Urinary bladder (tissue), 4 donors: ENCODE data around the gene ZSWIM1. TPM values are rescaled to one million over a fixed set of nuclear protein-coding genes. Genes with fewer than 3 reads are reported as not detected.

Source experiments
- DNase-seq: peaks from one replicate; pipeline ENCODE4 v3.0.0-alpha.2; 2015; ENCODE audit errors: extremely low spot score
- H3K27ac ChIP-seq: one replicate; pipeline ENCODE4 v1.5.1; 2013; ENCODE audit warnings: low read depth, mild to moderate bottlenecking, moderate library complexity
- H3K36me3 ChIP-seq: one replicate; pipeline ENCODE4 v1.6.1; 2013; ENCODE audit warnings: mild to moderate bottlenecking, moderate library complexity; ENCODE audit not compliant: insufficient read depth
- H3K4me1 ChIP-seq: one replicate; pipeline ENCODE4 v1.6.1; 2013; ENCODE audit warnings: mild to moderate bottlenecking, moderate library complexity; ENCODE audit not compliant: insufficient read depth
- H3K4me3 ChIP-seq: one replicate; pipeline ENCODE4 v1.5.1; 2013; ENCODE audit warnings: low read depth, low read length
- WGBS: extraction: QIAGEN DNeasy Blood & Tissue Kit; methylation state at CpG from one replicate; pipeline ENCODE4 v1.1.7; 2013; 5-methylcytosine and 5-hydroxymethylcytosine counted together
- polyA plus RNA-seq: library from polyadenylated mRNA; stranded (reverse); fragments of 200-250 nt; gene quantifications from one replicate; pipeline ENCODE4 v1.2.3, GENCODE V29; 2013
- total RNA-seq: library from RNA; depleted of rRNA; stranded (reverse); fragments of >200 nt; gene quantifications from one replicate; pipeline ENCODE4 v1.2.3, GENCODE V29; 2014
- donor health status: healthy with polysubstance abuse.
- donor health status: healthy.

Gene ZSWIM1
- total and polyA plus RNA-seq, 2 donors: 4.6 to 6.9 TPM

- no peak for DNase-seq
- Histone ChIP-seq H3K4me1 (no peaks in the 10 kb centered on the region), H3K27ac (no peak overlapping the region), H3K36me3 (no peaks in the 10 kb centered on the region), H3K4me3 (no peak overlapping the region)
Measured at GRCh38 chr20:45845452-45845851, 35.6 kb upstream of the ZSWIM1 start.

GRCh38 chr20:45848421-45848820, 32.6 kb upstream of the ZSWIM1 start:
- Histone ChIP-seq H3K4me1 (no peaks in the 10 kb centered on the region), H3K4me3 (no peak overlapping the region), H3K27ac (no peak overlapping the region), H3K36me3 (no peaks in the 10 kb centered on the region)
- WGBS: 95% methylated on average over 8 of the region's 8 CpGs
- DNase-seq: no peak

- Histone ChIP-seq H3K4me3 (no peak overlapping the region), H3K4me1 (no peaks in the 10 kb centered on the region), H3K36me3 (no peaks in the 10 kb centered on the region), H3K27ac (no peak overlapping the region)
- WGBS: 92% methylated on average over 8 of the region's 8 CpGs
- no peak for DNase-seq
Measured at GRCh38 chr20:45848969-45849582, 32.0 kb upstream of the ZSWIM1 start.

GRCh38 chr20:45850238-45850637, 30.8 kb upstream of the ZSWIM1 start:
- no peak for DNase-seq
- H3K36me3 ChIP-seq: no peaks in the 10 kb centered on the region

GRCh38 chr20:45850926-45851325, 30.1 kb upstream of the ZSWIM1 start:
- Histone ChIP-seq H3K4me1 (peaks cover 3% of the 10 kb centered on the region), H3K27ac (no peak overlapping the region), H3K4me3 (no peak overlapping the region), H3K36me3 (no peaks in the 10 kb centered on the region)
- 95% methylated on average over 1 of the region's 1 CpG for WGBS
- DNase-seq: no peak

More at GRCh38 chr20:45850238-45850637, 30.8 kb upstream of the ZSWIM1 start:
- H3K27ac ChIP-seq: no peak overlapping the region
- H3K4me1 ChIP-seq: peaks cover 3% of the 10 kb centered on the region
- no peak overlapping the region for H3K4me3 ChIP-seq
- 94% methylated on average over 2 of the region's 2 CpGs for WGBS

- Histone ChIP-seq H3K27ac (no peak overlapping the region), H3K4me1 (peaks cover 3% of the 10 kb centered on the region), H3K36me3 (no peaks in the 10 kb centered on the region), H3K4me3 (no peak overlapping the region)
- no peak for DNase-seq
Measured at GRCh38 chr20:45851501-45851900, 29.5 kb upstream of the ZSWIM1 start.

- Histone ChIP-seq H3K4me3 (no peak overlapping the region), H3K36me3 (no peaks in the 10 kb centered on the region)
- WGBS: 93% methylated on average over 6 of the region's 6 CpGs
Measured at GRCh38 chr20:45852326-45852725, 28.7 kb upstream of the ZSWIM1 start.

GRCh38 chr20:45853484-45853883, 27.5 kb upstream of the ZSWIM1 start:
- DNase-seq: no peak
- no peaks in the 10 kb centered on the region for H3K36me3 ChIP-seq
- H3K4me1 ChIP-seq: peaks cover 3% of the 10 kb centered on the region
- no peak overlapping the region for H3K4me3 ChIP-seq
- H3K27ac ChIP-seq: no peak overlapping the region
- 65% methylated on average over 2 of the region's 2 CpGs for WGBS

More at GRCh38 chr20:45852326-45852725, 28.7 kb upstream of the ZSWIM1 start:
- H3K27ac ChIP-seq: no peak overlapping the region
- DNase-seq: no peak
- H3K4me1 ChIP-seq: peaks cover 3% of the 10 kb centered on the region

GRCh38 chr20:45857114-45857881, 23.7 kb upstream of the ZSWIM1 start, which contains the start of the genes ACOT8 and ZSWIM3:
TSS of gene ACOT8 (minus strand) at chr20:45857392. CDS start at chr20:45857315, 77 bp downstream.
TSS of gene ZSWIM3 (plus strand) at chr20:45857614. CDS start at chr20:45857826, 212 bp downstream.
- Histone ChIP-seq H3K36me3 (no peaks in the 10 kb centered on the region), H3K27ac (peak within 1 kb of the TSS; percentile 68)

GRCh38 chr20:45857882-45858216, 23.2 kb upstream of the ZSWIM1 start:
- H3K4me1 ChIP-seq: peaks cover 3% of the 10 kb centered on the region
- DNase-seq: no peak
- H3K27ac ChIP-seq: peak overlapping the region; percentile 68
- no peaks in the 10 kb centered on the region for H3K36me3 ChIP-seq
- WGBS: 8% methylated on average over 13 of the region's 13 CpGs
- peak overlapping the region; percentile 91 for H3K4me3 ChIP-seq

More at GRCh38 chr20:45857114-45857881, 23.7 kb upstream of the ZSWIM1 start, which contains the start of the genes ACOT8 and ZSWIM3:
- peak; percentile 100 for DNase-seq
- Histone ChIP-seq H3K4me3 (peak within 1 kb of the TSS; percentile 91), H3K4me1 (peaks cover 3% of the 10 kb centered on the region)
- WGBS: under 1% methylated on average over 36 of the region's 36 CpGs

- H3K4me3 ChIP-seq: no peak overlapping the region
- peaks cover 2% of the 10 kb centered on the region for H3K4me1 ChIP-seq
- H3K27ac ChIP-seq: no peak overlapping the region
- no peak for DNase-seq
- WGBS: 90% methylated on average over 5 of the region's 5 CpGs
- H3K36me3 ChIP-seq: no peaks in the 10 kb centered on the region
Measured at GRCh38 chr20:45859916-45860315, 21.1 kb upstream of the ZSWIM1 start.

GRCh38 chr20:45860560-45861220, 20.3 kb upstream of the ZSWIM1 start:
- DNase-seq: no peak
- Histone ChIP-seq H3K27ac (no peak overlapping the region), H3K4me1 (no peaks in the 10 kb centered on the region), H3K4me3 (no peak overlapping the region), H3K36me3 (no peaks in the 10 kb centered on the region)
- 69% methylated on average over 7 of the region's 7 CpGs for WGBS

GRCh38 chr20:45861221-45862075, 19.6 kb upstream of the ZSWIM1 start:
- DNase-seq: no peak
- 91% methylated on average over 7 of the region's 7 CpGs for WGBS
- Histone ChIP-seq H3K36me3 (no peaks in the 10 kb centered on the region), H3K4me3 (no peak overlapping the region), H3K4me1 (no peaks in the 10 kb centered on the region), H3K27ac (no peak overlapping the region)
